PFSK-1 (cell line): ENCODE measurements around the gene PSRC1.

Source experiments
- FOXP2 ChIP-seq: optimal IDR thresholded peaks from 2 replicates; pipeline ENCODE3; 2011; ENCODE audit warnings: borderline replicate concordance, control low read depth, inconsistent platforms; ENCODE audit not compliant: insufficient read depth; ENCODE audit errors: extremely low read length, extremely low read depth
- POLR2AphosphoS5 ChIP-seq: IDR thresholded peaks from 2 replicates; pipeline ENCODE4 v1.6.1; 2012; ENCODE audit warnings: low read depth, mild to moderate bottlenecking, control low read depth, low read length, moderate library complexity
- REST ChIP-seq, 2 experiments: IDR thresholded peaks; 2 replicates each; pipeline versions ENCODE4 v1.6.1 to v1.8.0; 2011 to 2012; ENCODE audit warnings: low read depth in 2 of 2, low read length in 2 of 2, control low read depth in 1 of 2, inconsistent platforms in 1 of 2, mild to moderate bottlenecking in 1 of 2, moderate library complexity in 1 of 2; ENCODE audit not compliant: insufficient read depth in 1 of 2
- SIN3A ChIP-seq: IDR thresholded peaks from 2 replicates; pipeline ENCODE4 v1.6.1; 2012; ENCODE audit warnings: mild to moderate bottlenecking, low read length, moderate library complexity, borderline replicate concordance; ENCODE audit not compliant: insufficient read depth
- TAF1 ChIP-seq: IDR thresholded peaks from 2 replicates; pipeline ENCODE4 v1.6.1; 2012; ENCODE audit warnings: low read length, control low read depth, borderline replicate concordance; ENCODE audit not compliant: insufficient read depth

DNA sequence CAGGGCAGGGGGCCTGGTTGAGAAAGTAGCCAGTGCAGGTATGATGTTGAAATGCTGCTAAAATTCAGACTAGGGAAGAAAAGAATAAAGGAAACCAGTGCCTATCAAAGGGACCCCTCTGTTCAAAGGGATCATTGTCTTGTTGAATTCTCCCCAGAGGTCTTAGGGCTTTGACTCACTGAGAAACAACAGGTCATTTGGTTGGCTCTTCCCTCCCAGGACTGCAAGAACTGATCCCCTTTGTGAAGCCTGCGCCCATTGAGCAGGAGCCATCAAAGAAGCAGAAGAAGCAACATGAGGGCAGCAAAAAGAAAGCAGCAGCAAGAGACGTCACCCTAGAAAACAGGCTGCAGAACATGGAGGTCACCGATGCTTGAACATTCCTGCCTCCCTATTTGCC lies 45.4 kb downstream of the PSRC1 start:
- no peak; the same call in 1 of the 2 replicates for TF ChIP-seq POLR2AphosphoS5
- TF ChIP-seq TAF1 = no peak
- TF ChIP-seq REST (IDR thresholded peaks at IDR 0.05; ENCODE audit: insufficient read depth in 1 of 2, low read depth in 2 of 2, low read length in 2 of 2) = no peak
- no peak for TF ChIP-seq SIN3A
- no peak for TF ChIP-seq FOXP2
